GM12874 (cell line): Measurements from ENCODE around the gene TRIM31.

ENCODE experiments used
- CTCF ChIP-seq: IDR thresholded peaks from 2 replicates; pipeline ENCODE4 v1.5.1; 2011; ENCODE audit warnings: low read depth, mild to moderate bottlenecking, control low read depth, low read length, moderate library complexity; ENCODE audit not compliant: insufficient read depth

Gene TRIM31

DNA sequence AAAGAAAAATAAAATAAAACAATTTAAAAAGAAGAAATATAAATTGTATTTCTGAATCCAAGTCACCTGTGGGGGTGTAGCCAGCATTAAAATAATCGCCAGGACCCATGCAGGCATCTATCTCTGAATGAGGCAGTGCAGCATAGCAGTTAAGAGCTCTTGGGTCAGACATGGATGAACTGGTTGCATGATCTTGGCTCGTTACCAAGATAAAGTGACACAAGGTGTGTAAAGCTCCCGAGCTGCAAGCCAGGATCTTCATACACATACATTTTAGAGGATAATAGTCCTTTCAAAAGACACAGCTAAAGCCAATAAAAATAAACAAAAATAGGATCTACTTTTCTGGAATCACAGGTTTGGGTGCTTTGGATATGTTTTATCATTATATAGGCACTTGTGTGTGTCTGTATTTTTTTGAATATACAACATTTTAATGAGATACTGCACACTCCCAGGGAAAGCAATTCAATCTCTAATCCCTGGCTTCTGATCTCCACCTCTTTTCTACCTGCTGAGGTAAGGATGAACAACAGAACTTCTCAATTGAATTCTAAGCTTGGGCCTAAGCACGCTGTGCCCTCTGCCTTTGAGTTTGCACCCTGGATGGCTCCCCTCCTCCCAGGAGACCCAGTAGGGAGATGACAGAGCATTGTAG is 39.3 kb upstream of the TRIM31 start:
- TF ChIP-seq CTCF = no peak

GRCh38 chr6:30151580-30151979 is 38.7 kb upstream of the TRIM31 start:
- TF ChIP-seq CTCF = no peak

DNA sequence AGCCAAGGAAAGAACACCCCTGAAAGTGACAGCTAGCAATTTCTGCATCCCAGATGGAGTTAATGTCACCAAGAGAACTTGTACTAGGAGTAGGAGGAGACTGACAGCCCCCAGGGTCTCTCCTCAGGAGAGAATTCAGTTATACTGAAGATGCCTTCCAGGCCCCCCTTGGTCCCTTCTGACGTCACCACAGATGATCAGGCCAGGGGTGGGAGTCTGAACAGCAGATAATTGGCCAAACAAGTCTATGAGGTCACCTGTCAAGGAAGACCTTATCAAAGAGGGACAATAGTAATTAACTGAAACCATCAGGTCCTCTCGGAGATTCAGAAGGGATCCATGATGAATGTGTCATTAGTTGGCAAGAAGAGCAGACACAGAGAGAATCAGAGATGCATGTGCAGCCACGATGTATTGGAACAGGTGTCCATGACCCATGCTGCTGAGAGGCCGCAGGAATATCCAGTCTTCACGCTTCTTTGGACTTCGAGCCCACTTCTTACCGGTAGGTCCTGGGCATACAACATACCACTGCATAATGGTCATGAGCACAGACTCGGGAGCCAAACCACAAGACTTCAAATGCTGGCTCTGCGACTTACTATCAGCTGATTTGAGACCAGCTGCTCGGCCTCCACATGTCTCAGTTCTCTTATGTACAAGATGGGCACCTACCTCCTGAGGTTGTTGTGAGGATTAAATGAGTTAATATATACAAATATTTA is 37.9 kb upstream of the TRIM31 start:
- no peak for TF ChIP-seq CTCF

GRCh38 chr6:30149858-30150550 is 37.1 kb upstream of the TRIM31 start:
- TF ChIP-seq CTCF = no peak

- no peak for TF ChIP-seq CTCF
These were observed 36.3 kb upstream of the TRIM31 start for GRCh38 chr6:30149234-30149633.

DNA sequence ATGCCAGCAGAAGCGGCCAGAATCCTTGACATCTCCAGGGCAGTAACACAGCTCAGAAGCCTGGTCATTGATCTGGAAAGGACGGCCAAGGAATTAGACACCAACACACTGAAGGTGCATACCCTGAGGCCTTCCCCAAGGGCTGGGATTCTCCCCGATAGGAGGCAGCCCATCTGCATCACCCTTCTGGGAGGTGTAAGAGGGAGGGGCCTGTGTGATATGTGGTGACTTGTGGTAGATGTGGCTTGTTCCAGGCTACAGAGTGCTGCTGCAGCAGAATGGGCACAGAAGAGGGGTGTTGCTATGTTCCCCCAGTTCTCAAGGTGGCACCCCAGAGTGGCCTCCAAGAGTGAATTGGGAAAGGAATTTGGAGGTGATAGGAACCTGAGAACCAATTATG is 34.2 kb upstream of the TRIM31 start:
- TF ChIP-seq CTCF = no peak

- no peak for TF ChIP-seq CTCF
These were observed 32.9 kb upstream of the TRIM31 start for GRCh38 chr6:30145818-30146217.
